GM23338 (cell line): ENCODE data around the gene EDA. TPM values are rescaled to one million over a fixed set of nuclear protein-coding genes. Genes with fewer than 3 reads are reported as not detected.

ENCODE experiments used
- ATAC-seq: fragments of 200-7000 bp; cut with Tn5 transposase; 3 replicates; pipeline ENCODE4 v1.9.1; 2020
- DNase-seq: peaks from one replicate; pipeline ENCODE4 v3.0.0-alpha.2; 2015; ENCODE audit warnings: low spot score
- H2AFZ ChIP-seq: fragments of 200-600 bp; sonication (generic); 2 replicates; pipeline ENCODE4 v1.8.0; 2016; ENCODE audit warnings: antibody characterized with exemption, mild to moderate bottlenecking, moderate library complexity
- H3F3A ChIP-seq: fragments of 200-600 bp; sonication (generic); replicated peaks from 2 replicates; pipeline ENCODE4 v1.8.0; 2017; ENCODE audit warnings: antibody characterized with exemption, mixed run types, low read depth
- H3K27ac ChIP-seq: fragments of 200-600 bp; sonication (generic); 2 replicates; pipeline ENCODE4 v1.6.1; 2016; ENCODE audit warnings: low read depth
- H3K27me3 ChIP-seq: fragments of 200-600 bp; sonication (generic); 2 replicates; pipeline ENCODE4 v1.8.0; 2016; ENCODE audit warnings: mild to moderate bottlenecking, mixed run types, moderate library complexity; ENCODE audit not compliant: insufficient read depth
- H3K36me3 ChIP-seq: fragments of 200-600 bp; sonication (generic); 2 replicates; pipeline ENCODE4 v1.8.0; 2016; ENCODE audit warnings: mild to moderate bottlenecking; ENCODE audit not compliant: insufficient read depth
- H3K4me1 ChIP-seq: fragments of 200-600 bp; sonication (generic); 2 replicates; pipeline ENCODE4 v1.8.0; 2016; ENCODE audit warnings: mild to moderate bottlenecking, moderate library complexity; ENCODE audit not compliant: insufficient read depth
- H3K4me2 ChIP-seq: fragments of 200-600 bp; sonication (generic); 2 replicates; pipeline ENCODE4 v1.7.1; 2017; ENCODE audit warnings: mixed run types
- H3K4me3 ChIP-seq: fragments of 200-600 bp; sonication (generic); 2 replicates; pipeline ENCODE4 v1.6.1; 2016; ENCODE audit warnings: mixed run types
- H3K79me2 ChIP-seq: fragments of 200-600 bp; sonication (generic); replicated peaks from 2 replicates; pipeline ENCODE4 v1.8.0; 2017; ENCODE audit warnings: mild to moderate bottlenecking; ENCODE audit not compliant: insufficient read depth
- H3K9me2 ChIP-seq: fragments of 200-600 bp; sonication (generic); 2 replicates; pipeline ENCODE4 v1.8.0; 2017; ENCODE audit not compliant: insufficient read depth
- H4K20me1 ChIP-seq: fragments of 200-600 bp; sonication (generic); replicated peaks from 2 replicates; pipeline ENCODE4 v1.8.0; 2017; ENCODE audit warnings: mild to moderate bottlenecking; ENCODE audit not compliant: insufficient read depth
- H3K27ac Mint-ChIP-seq: 2 replicates; pipeline ENCODE4 v1.8.0; 2020; ENCODE audit warnings: inconsistent platforms, mild to moderate bottlenecking, moderate library complexity, mixed read lengths
- H3K27me3 Mint-ChIP-seq: 3 replicates; pipeline ENCODE4 v1.8.0; 2022; ENCODE audit warnings: low read depth, mild to moderate bottlenecking, moderate library complexity, mixed read lengths, inconsistent platforms; ENCODE audit not compliant: insufficient read depth, poor library complexity
- H3K36me3 Mint-ChIP-seq: 3 replicates; pipeline ENCODE4 v1.8.0; 2021; ENCODE audit warnings: low read depth, mild to moderate bottlenecking, inconsistent platforms, moderate library complexity, mixed read lengths
- H3K4me1 Mint-ChIP-seq: 3 replicates; pipeline ENCODE4 v1.8.0; 2020; ENCODE audit warnings: mild to moderate bottlenecking, inconsistent platforms, mixed read lengths
- H3K4me3 Mint-ChIP-seq: 3 replicates; pipeline ENCODE4 v1.8.0; 2021; ENCODE audit warnings: moderate library complexity, mild to moderate bottlenecking, inconsistent platforms, mixed read lengths
- H3K9me3 Mint-ChIP-seq: 3 replicates; pipeline ENCODE4 v1.8.0; 2020; ENCODE audit warnings: moderate library complexity, mild to moderate bottlenecking, inconsistent platforms, mixed read lengths
- CREB1 ChIP-seq: fragments of 250-450 bp; sonication (Bioruptor Pico); IDR thresholded peaks from 2 replicates; pipeline ENCODE4 v1.5.0; 2020; ENCODE audit warnings: low read depth, mild to moderate bottlenecking, moderate library complexity
- CTCF ChIP-seq, 2 experiments: fragments of 200-600 bp in 1 of 2; sonication (generic) in 1 of 2; conservative IDR thresholded peaks; 2 replicates each; pipeline versions ENCODE4 v1.5.1 to v1.6.1; 2016 to 2017; ENCODE audit warnings: antibody characterized with exemption in 2 of 2, low read depth in 2 of 2, mild to moderate bottlenecking in 2 of 2, moderate library complexity in 1 of 2
- ETS1 ChIP-seq: IDR thresholded peaks from 2 replicates; pipeline ENCODE4 v1.6.1; 2016; ENCODE audit warnings: antibody characterized with exemption
- EZH2 ChIP-seq: fragments of 200-600 bp; sonication (generic); IDR thresholded peaks from one replicate; pipeline ENCODE4 v1.8.0; 2017; ENCODE audit warnings: antibody characterized with exemption, mild to moderate bottlenecking, low read depth; ENCODE audit not compliant: unreplicated experiment
- EZH2phosphoT487 ChIP-seq: fragments of 200-600 bp; sonication (generic); IDR thresholded peaks from one replicate; pipeline ENCODE4 v1.8.1; 2018; ENCODE audit warnings: antibody characterized with exemption; ENCODE audit not compliant: unreplicated experiment
- JUNB ChIP-seq: IDR thresholded peaks from one replicate; pipeline ENCODE4 v1.6.1; 2016; ENCODE audit warnings: antibody characterized with exemption; ENCODE audit not compliant: unreplicated experiment
- NANOG ChIP-seq: IDR thresholded peaks from 2 replicates; pipeline ENCODE4 v1.6.1; 2016; ENCODE audit warnings: antibody characterized with exemption, borderline replicate concordance
- POLR2AphosphoS5 ChIP-seq: IDR thresholded peaks from 2 replicates; pipeline ENCODE4 v1.6.1; 2016; ENCODE audit warnings: antibody characterized with exemption, low read depth
- STAT1 ChIP-seq: IDR thresholded peaks from one replicate; pipeline ENCODE4 v1.6.1; 2016; ENCODE audit warnings: antibody characterized with exemption; ENCODE audit not compliant: unreplicated experiment
- ZNF114 ChIP-seq: fragments of 250-450 bp; sonication (Bioruptor Pico); IDR thresholded peaks from 2 replicates; pipeline ENCODE4 v1.5.0; 2020; ENCODE audit warnings: mild to moderate bottlenecking, moderate library complexity
- ZNF331 ChIP-seq: fragments of 250-450 bp; sonication (Bioruptor Pico); IDR thresholded peaks from 2 replicates; pipeline ENCODE4 v1.5.0; 2020; ENCODE audit warnings: low read depth, mild to moderate bottlenecking, moderate library complexity
- ZNF462 ChIP-seq: fragments of 250-450 bp; sonication (Bioruptor Pico); IDR thresholded peaks from 2 replicates; pipeline ENCODE4 v1.5.0; 2020; ENCODE audit warnings: mild to moderate bottlenecking, moderate library complexity
- polyA plus RNA-seq: library from polyadenylated mRNA; unstranded; fragments of >200 nt; fragmentation: Nextera tagmentation; extraction: Ambion mirVana; gene quantifications from 2 replicates; pipeline ENCODE4 v1.2.1, GENCODE V29; 2016
- total RNA-seq: library from RNA; depleted of rRNA; stranded (reverse); fragments of >200 nt; shearing (Covaris generic); gene quantifications from 2 replicates; pipeline ENCODE4 v1.2.3, GENCODE V29; 2014
- TF ChIP-seq, protein P1 (sequence below): IDR thresholded peaks from one replicate; pipeline ENCODE4 v1.6.1; 2018; ENCODE audit warnings: antibody characterized with exemption; ENCODE audit not compliant: unreplicated experiment

Gene EDA
- total and polyA plus RNA-seq, 2 experiments from 2014 or later: 6.6 to 19.6 TPM

- Histone ChIP-seq H3K4me3 (no peak overlapping the region), H3K79me2 (no peaks in the 10 kb centered on the region), H3K36me3 (no peaks in the 10 kb centered on the region), H3K4me2 (no peak overlapping the region), H4K20me1 (no peaks in the 10 kb centered on the region), H3K27ac (no peak overlapping the region), H2AFZ (no peak overlapping the region), H3K9me2 (no peaks in the 10 kb centered on the region), H3K27me3 (no peaks in the 10 kb centered on the region), H3K4me1 (no peaks in the 10 kb centered on the region; the same call in 1 of the 2 replicates), H3F3A (no peaks in the 10 kb centered on the region)
- H3K4me3 Mint-ChIP-seq: no peak overlapping the region
- H3K9me3 Mint-ChIP-seq: no peaks in the 10 kb centered on the region
- peaks cover 2% of the 10 kb centered on the region for H3K27me3 Mint-ChIP-seq
- no peak overlapping the region for H3K27ac Mint-ChIP-seq
- ATAC-seq: no peak
- peaks cover 18% of the 10 kb centered on the region for H3K4me1 Mint-ChIP-seq
- DNase-seq: no peak
- TF ChIP-seq CTCF (conservative IDR thresholded peaks at IDR 0.05; ENCODE audit: low read depth in 2 of 2): no peak
- no peak for TF ChIP-seq NANOG
- TF ChIP-seq EZH2phosphoT487: no peak
- no peak for TF ChIP-seq ETS1
- TF ChIP-seq CREB1: no peak
- TF ChIP-seq, protein P1, sequence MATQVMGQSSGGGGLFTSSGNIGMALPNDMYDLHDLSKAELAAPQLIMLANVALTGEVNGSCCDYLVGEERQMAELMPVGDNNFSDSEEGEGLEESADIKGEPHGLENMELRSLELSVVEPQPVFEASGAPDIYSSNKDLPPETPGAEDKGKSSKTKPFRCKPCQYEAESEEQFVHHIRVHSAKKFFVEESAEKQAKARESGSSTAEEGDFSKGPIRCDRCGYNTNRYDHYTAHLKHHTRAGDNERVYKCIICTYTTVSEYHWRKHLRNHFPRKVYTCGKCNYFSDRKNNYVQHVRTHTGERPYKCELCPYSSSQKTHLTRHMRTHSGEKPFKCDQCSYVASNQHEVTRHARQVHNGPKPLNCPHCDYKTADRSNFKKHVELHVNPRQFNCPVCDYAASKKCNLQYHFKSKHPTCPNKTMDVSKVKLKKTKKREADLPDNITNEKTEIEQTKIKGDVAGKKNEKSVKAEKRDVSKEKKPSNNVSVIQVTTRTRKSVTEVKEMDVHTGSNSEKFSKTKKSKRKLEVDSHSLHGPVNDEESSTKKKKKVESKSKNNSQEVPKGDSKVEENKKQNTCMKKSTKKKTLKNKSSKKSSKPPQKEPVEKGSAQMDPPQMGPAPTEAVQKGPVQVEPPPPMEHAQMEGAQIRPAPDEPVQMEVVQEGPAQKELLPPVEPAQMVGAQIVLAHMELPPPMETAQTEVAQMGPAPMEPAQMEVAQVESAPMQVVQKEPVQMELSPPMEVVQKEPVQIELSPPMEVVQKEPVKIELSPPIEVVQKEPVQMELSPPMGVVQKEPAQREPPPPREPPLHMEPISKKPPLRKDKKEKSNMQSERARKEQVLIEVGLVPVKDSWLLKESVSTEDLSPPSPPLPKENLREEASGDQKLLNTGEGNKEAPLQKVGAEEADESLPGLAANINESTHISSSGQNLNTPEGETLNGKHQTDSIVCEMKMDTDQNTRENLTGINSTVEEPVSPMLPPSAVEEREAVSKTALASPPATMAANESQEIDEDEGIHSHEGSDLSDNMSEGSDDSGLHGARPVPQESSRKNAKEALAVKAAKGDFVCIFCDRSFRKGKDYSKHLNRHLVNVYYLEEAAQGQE: no peak
- no peak for TF ChIP-seq POLR2AphosphoS5
- TF ChIP-seq ZNF114: no peak
- TF ChIP-seq ZNF462 (CRISPR knock-in tag): no peak
- no peak for TF ChIP-seq JUNB
- no peak for TF ChIP-seq EZH2
- TF ChIP-seq STAT1: no peak
- TF ChIP-seq ZNF331 (CRISPR knock-in tag): no peak
- H3K36me3 Mint-ChIP-seq: no peaks in the 10 kb centered on the region
These were observed 413.9 kb downstream of the EDA start for GRCh38 chrX:70029863-70030262.
